Measurements from ENCODE around the gene TUBB2A.

DNA sequence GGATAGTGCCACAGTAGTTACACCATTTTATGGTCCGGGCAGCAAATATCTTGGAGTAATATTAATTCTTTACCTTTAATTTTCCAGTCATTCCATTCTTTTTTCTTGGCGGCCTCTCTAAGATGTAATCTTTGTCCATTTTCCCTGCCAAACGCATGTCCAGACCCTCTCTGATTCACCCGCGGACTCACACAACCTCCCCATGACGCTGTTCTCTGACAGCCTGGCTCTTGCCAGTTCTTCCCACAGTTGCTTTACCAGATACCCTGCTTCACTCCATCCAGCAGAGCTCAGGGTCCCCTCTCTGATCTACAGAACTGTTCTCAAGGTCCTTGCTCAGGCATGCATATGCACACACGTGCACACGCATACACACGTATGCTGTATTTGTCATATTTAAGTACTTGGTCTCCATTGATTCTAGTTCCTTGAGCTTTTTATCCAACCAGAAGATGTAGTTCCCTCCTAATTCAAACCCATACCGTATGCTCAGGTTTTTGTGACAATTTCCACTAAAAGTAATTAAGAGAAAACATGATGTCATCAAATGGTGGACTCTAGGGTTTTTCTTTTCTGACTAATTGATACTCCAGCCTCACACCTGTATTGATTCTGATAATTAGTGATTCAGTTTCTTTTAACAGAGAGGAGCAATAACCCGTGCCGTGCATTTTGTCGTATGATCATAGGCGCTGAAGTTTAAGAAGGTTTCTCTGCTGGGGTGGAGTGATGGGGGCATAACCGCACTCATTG lies 28.8 kb downstream of the TUBB2A start:
- TF ChIP-seq, protein P1, sequence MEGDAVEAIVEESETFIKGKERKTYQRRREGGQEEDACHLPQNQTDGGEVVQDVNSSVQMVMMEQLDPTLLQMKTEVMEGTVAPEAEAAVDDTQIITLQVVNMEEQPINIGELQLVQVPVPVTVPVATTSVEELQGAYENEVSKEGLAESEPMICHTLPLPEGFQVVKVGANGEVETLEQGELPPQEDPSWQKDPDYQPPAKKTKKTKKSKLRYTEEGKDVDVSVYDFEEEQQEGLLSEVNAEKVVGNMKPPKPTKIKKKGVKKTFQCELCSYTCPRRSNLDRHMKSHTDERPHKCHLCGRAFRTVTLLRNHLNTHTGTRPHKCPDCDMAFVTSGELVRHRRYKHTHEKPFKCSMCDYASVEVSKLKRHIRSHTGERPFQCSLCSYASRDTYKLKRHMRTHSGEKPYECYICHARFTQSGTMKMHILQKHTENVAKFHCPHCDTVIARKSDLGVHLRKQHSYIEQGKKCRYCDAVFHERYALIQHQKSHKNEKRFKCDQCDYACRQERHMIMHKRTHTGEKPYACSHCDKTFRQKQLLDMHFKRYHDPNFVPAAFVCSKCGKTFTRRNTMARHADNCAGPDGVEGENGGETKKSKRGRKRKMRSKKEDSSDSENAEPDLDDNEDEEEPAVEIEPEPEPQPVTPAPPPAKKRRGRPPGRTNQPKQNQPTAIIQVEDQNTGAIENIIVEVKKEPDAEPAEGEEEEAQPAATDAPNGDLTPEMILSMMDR (IDR thresholded peaks at IDR 0.05; ENCODE audit: low read depth, low read length), result no peak
- TF ChIP-seq POLR2A (IDR thresholded peaks at IDR 0.05; ENCODE audit: extremely low read depth, insufficient read length) (no peak), MYC (IDR thresholded peaks at IDR 0.05; ENCODE audit: low read depth, low read length) (no peak)

Measured in NB4 (cell line).